Glomerular visceral epithelial cell (primary cell): ENCODE results near the gene PALLD.

Experiments
- DNase-seq: peaks from one replicate; pipeline ENCODE4 v3.0.0-alpha.2; 2016; ENCODE audit errors: extremely low spot score

Gene PALLD

GRCh38 chr4:168524897-168525296, 28.0 kb downstream of the PALLD start:
- no peak for DNase-seq

- peak; percentile 37 for DNase-seq
Observed at GRCh38 chr4:168527560-168527959, 30.7 kb downstream of the PALLD start.

- DNase-seq: peak; percentile 76
Observed at GRCh38 chr4:168528131-168528949, 31.5 kb downstream of the PALLD start.

GRCh38 chr4:168529257-168529656, 32.4 kb downstream of the PALLD start:
- no peak for DNase-seq

GRCh38 chr4:168531305-168531704, 34.5 kb downstream of the PALLD start:
- DNase-seq: peak; percentile 30

GRCh38 chr4:168534535-168534934, 37.7 kb downstream of the PALLD start:
- no peak for DNase-seq

GRCh38 chr4:168535689-168536088, 38.8 kb downstream of the PALLD start:
- DNase-seq: no peak

- no peak for DNase-seq
Observed at GRCh38 chr4:168536448-168536847, 39.6 kb downstream of the PALLD start.

- DNase-seq: no peak
Observed at GRCh38 chr4:168537086-168537485, 40.2 kb downstream of the PALLD start.

- no peak for DNase-seq
Observed at GRCh38 chr4:168537571-168537970, 40.7 kb downstream of the PALLD start.

- no peak for DNase-seq
Observed at GRCh38 chr4:168538632-168539031, 41.8 kb downstream of the PALLD start.

- no peak for DNase-seq
Observed at GRCh38 chr4:168540086-168540485, 43.2 kb downstream of the PALLD start.

GRCh38 chr4:168540503-168541265, 43.8 kb downstream of the PALLD start:
- DNase-seq: no peak

GRCh38 chr4:168541266-168541953, 44.6 kb downstream of the PALLD start:
- DNase-seq: peak; percentile 34

GRCh38 chr4:168549143-168549542, 52.3 kb downstream of the PALLD start:
- DNase-seq: no peak

GRCh38 chr4:168550064-168550766, 53.4 kb downstream of the PALLD start:
- DNase-seq: no peak

GRCh38 chr4:168551211-168551610, 54.4 kb downstream of the PALLD start:
- peak; percentile 53 for DNase-seq

GRCh38 chr4:168551945-168552695, 55.3 kb downstream of the PALLD start:
- DNase-seq: no peak

- no peak for DNase-seq
Observed at GRCh38 chr4:168553714-168554370, 57.0 kb downstream of the PALLD start.

GRCh38 chr4:168555437-168555836, 58.6 kb downstream of the PALLD start:
- DNase-seq: no peak

- DNase-seq: peak; percentile 6
Observed at GRCh38 chr4:168557658-168558057, 60.8 kb downstream of the PALLD start.
